ENCODE measurements around the gene FIGNL2. TPM values are rescaled to one million over a fixed set of nuclear protein-coding genes. Genes with fewer than 3 reads are reported as not detected.

The FIGNL2 gene
- total and polyA plus RNA-seq, 2 of the 13 experiments (the other 11 are each of a cell fraction or from before 2014, with no cell fraction given): 0.82 to 1.00 TPM

DNA sequence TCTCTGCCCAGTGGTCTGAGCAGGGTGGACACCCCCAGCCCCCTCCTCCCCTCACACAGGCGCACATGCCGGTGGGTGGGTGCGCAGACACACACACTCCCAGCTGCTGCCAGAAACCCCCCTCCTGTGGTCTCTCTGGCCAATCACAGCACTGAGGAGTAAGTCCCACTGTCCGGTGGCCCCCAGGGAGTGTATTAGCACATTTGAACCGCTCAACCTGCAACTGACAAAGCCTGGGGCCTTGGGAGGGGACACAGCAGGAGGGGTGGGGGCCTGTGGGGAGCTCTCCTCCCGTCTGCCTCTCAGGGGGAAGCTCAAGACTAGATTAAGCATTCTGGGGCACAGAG is 11.7 kb downstream of the FIGNL2 start:
- H3K79me2 ChIP-seq (ENCODE audit: insufficient read depth, low read length): no peaks in the 10 kb centered on the region
- no peaks in the 10 kb centered on the region for H3K9me3 ChIP-seq (ENCODE audit: low read length)
- in situ Hi-C loops (cut with HindIII; ENCODE audit: extremely low pct_ligation_motif_present, low pct_unique_long_range_greater_than_20kb): no loop called here
- H3K27ac ChIP-seq (ENCODE audit: extremely low read length, insufficient read depth, low read length): no peak overlapping the region
- no peaks in the 10 kb centered on the region for H4K20me1 ChIP-seq (ENCODE audit: insufficient read depth, low read length)
- no peaks in the 10 kb centered on the region; a peak in 1 of 5 replicates for H3K27me3 ChIP-seq (ENCODE audit: control insufficient read depth in 1 of 2, insufficient read depth in 2 of 2, low read length in 2 of 2)
- no peak overlapping the region for H3K4me2 ChIP-seq (ENCODE audit: low read depth, low read length)
- no peak overlapping the region for H3K4me3 ChIP-seq (replicated peaks in 1 of 3; ENCODE audit: insufficient read depth in 1 of 3, low read depth in 2 of 3, low read length in 3 of 3)
- no peaks in the 10 kb centered on the region for H3K36me3 ChIP-seq (replicated peaks in 1 of 2; ENCODE audit: control insufficient read depth in 1 of 2, insufficient read depth in 2 of 2, low read length in 2 of 2)
- DNase-seq (ENCODE audit: low spot score): no peak
- intact Hi-C loops (cut with micrococcal nuclease; ENCODE audit: unreplicated experiment): no loop called here
- CTCF ChIA-PET (ENCODE audit: low intra/inter-chr PET ratio, low total read pairs): no interaction called here
- H3K9ac ChIP-seq (ENCODE audit: insufficient read depth, low read depth, low read length): no peak overlapping the region
- ATAC-seq: no peak
- H2AFZ ChIP-seq (ENCODE audit: low read length): no peak overlapping the region
- no TSS peak for BruUV-seq (replicated peaks)
- H3K4me1 ChIP-seq (ENCODE audit: insufficient read depth, low read length): no peaks in the 10 kb centered on the region
- 69% methylated on average over 2 of the region's 6 CpGs for WGBS (ENCODE audit: low lambda C conversion rate)
- FAIRE-seq: no peak
- POLR2A ChIA-PET: no interaction called here
- TF ChIP-seq PBX3 (CRISPR knock-in tag; IDR thresholded peaks at IDR 0.05; ENCODE audit: borderline replicate concordance) (no peak), NCOR1 (IDR thresholded peaks at IDR 0.05; ENCODE audit: borderline replicate concordance, low read length) (no peak), GLI4 (CRISPR knock-in tag; IDR thresholded peaks at IDR 0.05; ENCODE audit: borderline replicate concordance) (no peak), PREB (CRISPR knock-in tag; IDR thresholded peaks at IDR 0.05) (no peak), HES4 (CRISPR knock-in tag; IDR thresholded peaks at IDR 0.05; ENCODE audit: borderline replicate concordance) (no peak), ZNF333 (CRISPR knock-in tag; IDR thresholded peaks at IDR 0.05; ENCODE audit: borderline replicate concordance) (no peak), ZNF768 (CRISPR knock-in tag; IDR thresholded peaks at IDR 0.05) (no peak), NFE2 (CRISPR knock-in tag; IDR thresholded peaks at IDR 0.05) (no peak), TMF1 (CRISPR knock-in tag; IDR thresholded peaks at IDR 0.05; ENCODE audit: low read depth) (no peak), DMTF1 (CRISPR knock-in tag; IDR thresholded peaks at IDR 0.05) (no peak)
- TF ChIP-seq, protein P1, sequence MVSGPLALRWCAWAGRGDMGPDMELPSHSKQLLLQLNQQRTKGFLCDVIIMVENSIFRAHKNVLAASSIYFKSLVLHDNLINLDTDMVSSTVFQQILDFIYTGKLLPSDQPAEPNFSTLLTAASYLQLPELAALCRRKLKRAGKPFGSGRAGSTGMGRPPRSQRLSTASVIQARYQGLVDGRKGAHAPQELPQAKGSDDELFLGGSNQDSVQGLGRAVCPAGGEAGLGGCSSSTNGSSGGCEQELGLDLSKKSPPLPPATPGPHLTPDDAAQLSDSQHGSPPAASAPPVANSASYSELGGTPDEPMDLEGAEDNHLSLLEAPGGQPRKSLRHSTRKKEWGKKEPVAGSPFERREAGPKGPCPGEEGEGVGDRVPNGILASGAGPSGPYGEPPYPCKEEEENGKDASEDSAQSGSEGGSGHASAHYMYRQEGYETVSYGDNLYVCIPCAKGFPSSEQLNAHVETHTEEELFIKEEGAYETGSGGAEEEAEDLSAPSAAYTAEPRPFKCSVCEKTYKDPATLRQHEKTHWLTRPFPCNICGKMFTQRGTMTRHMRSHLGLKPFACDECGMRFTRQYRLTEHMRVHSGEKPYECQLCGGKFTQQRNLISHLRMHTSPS (CRISPR knock-in tag; IDR thresholded peaks at IDR 0.05; ENCODE audit: low read depth): no peak
- TF ChIP-seq, protein P2, sequence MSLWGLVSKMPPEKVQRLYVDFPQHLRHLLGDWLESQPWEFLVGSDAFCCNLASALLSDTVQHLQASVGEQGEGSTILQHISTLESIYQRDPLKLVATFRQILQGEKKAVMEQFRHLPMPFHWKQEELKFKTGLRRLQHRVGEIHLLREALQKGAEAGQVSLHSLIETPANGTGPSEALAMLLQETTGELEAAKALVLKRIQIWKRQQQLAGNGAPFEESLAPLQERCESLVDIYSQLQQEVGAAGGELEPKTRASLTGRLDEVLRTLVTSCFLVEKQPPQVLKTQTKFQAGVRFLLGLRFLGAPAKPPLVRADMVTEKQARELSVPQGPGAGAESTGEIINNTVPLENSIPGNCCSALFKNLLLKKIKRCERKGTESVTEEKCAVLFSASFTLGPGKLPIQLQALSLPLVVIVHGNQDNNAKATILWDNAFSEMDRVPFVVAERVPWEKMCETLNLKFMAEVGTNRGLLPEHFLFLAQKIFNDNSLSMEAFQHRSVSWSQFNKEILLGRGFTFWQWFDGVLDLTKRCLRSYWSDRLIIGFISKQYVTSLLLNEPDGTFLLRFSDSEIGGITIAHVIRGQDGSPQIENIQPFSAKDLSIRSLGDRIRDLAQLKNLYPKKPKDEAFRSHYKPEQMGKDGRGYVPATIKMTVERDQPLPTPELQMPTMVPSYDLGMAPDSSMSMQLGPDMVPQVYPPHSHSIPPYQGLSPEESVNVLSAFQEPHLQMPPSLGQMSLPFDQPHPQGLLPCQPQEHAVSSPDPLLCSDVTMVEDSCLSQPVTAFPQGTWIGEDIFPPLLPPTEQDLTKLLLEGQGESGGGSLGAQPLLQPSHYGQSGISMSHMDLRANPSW (CRISPR knock-in tag; IDR thresholded peaks at IDR 0.05; ENCODE audit: borderline replicate concordance): no peak

All from HepG2 (cell line).